ENCODE data around the gene CNTN4. TPM values are rescaled to one million over a fixed set of nuclear protein-coding genes. Genes with fewer than 3 reads are reported as not detected.

Gene CNTN4
- total RNA-seq, 1 experiment from 2014 or later: 51.3 TPM

DNA sequence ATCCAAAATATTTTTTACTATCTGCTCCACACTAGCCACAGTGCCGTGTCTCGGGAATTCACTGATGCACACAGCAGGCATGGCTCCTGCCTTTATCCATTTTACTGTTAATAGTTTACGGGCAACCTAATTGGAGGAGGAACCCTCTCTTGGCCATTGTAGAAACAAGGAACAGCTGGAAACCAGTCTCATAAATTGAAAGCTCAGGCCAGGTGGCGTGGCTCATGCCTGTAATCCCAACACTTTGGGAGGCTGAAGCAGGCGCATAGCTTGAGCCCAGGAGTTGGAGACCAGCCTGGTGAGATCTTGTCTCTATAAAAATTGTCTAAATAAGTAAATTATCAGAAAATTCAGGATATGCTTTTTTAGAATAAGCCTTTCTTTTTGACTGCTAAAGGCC, 972.5 kb downstream of the CNTN4 start:
- Histone ChIP-seq H3K4me3 (ENCODE audit: low read depth, low read length) (no peak overlapping the region), H3K9me3 (no peaks in the 10 kb centered on the region), H3K4me1 (peaks cover 4% of the 10 kb centered on the region), H3K36me3 (ENCODE audit: control insufficient read depth, insufficient read depth, low read length) (no peaks in the 10 kb centered on the region), H3K27me3 (replicated peaks; ENCODE audit: control insufficient read depth, insufficient read depth, low read length) (no peaks in the 10 kb centered on the region)
- Mint-ChIP-seq H3K27me3 (ENCODE audit: insufficient read depth, unreplicated experiment) (no peaks in the 10 kb centered on the region), H3K27ac (ENCODE audit: unreplicated experiment) (no peak overlapping the region), H3K4me3 (ENCODE audit: unreplicated experiment) (no peak overlapping the region), H3K9me3 (ENCODE audit: unreplicated experiment) (no peaks in the 10 kb centered on the region), H3K4me1 (ENCODE audit: low read depth, unreplicated experiment) (peaks cover 2% of the 10 kb centered on the region), H3K36me3 (ENCODE audit: insufficient read depth, unreplicated experiment) (no peaks in the 10 kb centered on the region)
- no peak for TF ChIP-seq CTCF (IDR thresholded peaks at IDR 0.05; ENCODE audit: insufficient read depth in 1 of 2, low read depth in 1 of 2, low read length in 1 of 2, severe bottlenecking in 1 of 2, unreplicated experiment in 1 of 2)
- no peak for DNase-seq
- intact Hi-C loops (cut with micrococcal nuclease; ENCODE audit: unreplicated experiment): no loop called here
- ChIA-PET CTCF (no interaction called here), POLR2A (no interaction called here)
- BruUV-seq (replicated peaks): no TSS peak

GRCh38 chr3:3074551-3075257, 976.0 kb downstream of the CNTN4 start:
- Mint-ChIP-seq H3K36me3 (ENCODE audit: insufficient read depth, unreplicated experiment) (no peaks in the 10 kb centered on the region), H3K4me3 (ENCODE audit: unreplicated experiment) (no peak overlapping the region), H3K9me3 (ENCODE audit: unreplicated experiment) (no peaks in the 10 kb centered on the region), H3K27ac (ENCODE audit: unreplicated experiment) (no peak overlapping the region), H3K4me1 (ENCODE audit: low read depth, unreplicated experiment) (no peaks in the 10 kb centered on the region), H3K27me3 (ENCODE audit: insufficient read depth, unreplicated experiment) (no peaks in the 10 kb centered on the region)
- H3K27me3 ChIP-seq (replicated peaks; ENCODE audit: control insufficient read depth, insufficient read depth, low read length): no peaks in the 10 kb centered on the region
- intact Hi-C loops (cut with micrococcal nuclease; ENCODE audit: unreplicated experiment): no loop called here
- POLR2A ChIA-PET: no interaction called here
- H3K4me3 ChIP-seq (ENCODE audit: low read depth, low read length): no peak overlapping the region
- no peaks in the 10 kb centered on the region for H3K4me1 ChIP-seq
- BruUV-seq (replicated peaks): no TSS peak
- H3K36me3 ChIP-seq (ENCODE audit: control insufficient read depth, insufficient read depth, low read length): no peaks in the 10 kb centered on the region
- no peak for TF ChIP-seq CTCF (IDR thresholded peaks at IDR 0.05; ENCODE audit: insufficient read depth in 1 of 2, low read depth in 1 of 2, low read length in 1 of 2, severe bottlenecking in 1 of 2, unreplicated experiment in 1 of 2)
- no peak for DNase-seq
- no peaks in the 10 kb centered on the region for H3K9me3 ChIP-seq
- CTCF ChIA-PET: no interaction called here

DNA sequence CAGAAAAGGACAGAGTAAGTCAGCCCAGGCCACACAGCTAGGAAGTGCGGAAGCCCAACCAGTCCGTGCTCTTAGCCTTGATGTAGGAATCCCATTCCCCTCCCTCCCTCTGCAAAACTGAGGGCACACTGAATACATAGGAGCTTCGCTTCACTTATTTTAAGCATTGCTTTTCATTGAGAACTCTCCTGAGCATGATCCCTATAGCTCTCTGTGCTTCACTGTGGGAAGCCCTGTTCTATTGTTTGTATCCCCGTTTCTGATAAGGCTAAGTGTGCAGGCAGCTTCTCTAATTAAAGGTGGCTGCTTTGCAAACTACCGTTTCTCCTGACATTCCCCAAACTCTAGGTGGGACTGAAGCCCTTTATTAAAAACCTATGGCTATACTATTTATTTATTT, 981.6 kb downstream of the CNTN4 start:
- TF ChIP-seq CTCF (IDR thresholded peaks at IDR 0.05; ENCODE audit: insufficient read depth in 1 of 2, low read depth in 1 of 2, low read length in 1 of 2, severe bottlenecking in 1 of 2, unreplicated experiment in 1 of 2): no peak
- Histone ChIP-seq H3K9me3 (no peaks in the 10 kb centered on the region), H3K36me3 (ENCODE audit: control insufficient read depth, insufficient read depth, low read length) (no peaks in the 10 kb centered on the region), H3K4me1 (peaks cover 10% of the 10 kb centered on the region; the same call in 1 of the 2 replicates), H3K27me3 (replicated peaks; ENCODE audit: control insufficient read depth, insufficient read depth, low read length) (no peaks in the 10 kb centered on the region), H3K4me3 (ENCODE audit: low read depth, low read length) (no peak overlapping the region)
- Mint-ChIP-seq H3K4me1 (ENCODE audit: low read depth, unreplicated experiment) (no peaks in the 10 kb centered on the region), H3K4me3 (ENCODE audit: unreplicated experiment) (no peak overlapping the region), H3K27me3 (ENCODE audit: insufficient read depth, unreplicated experiment) (no peaks in the 10 kb centered on the region), H3K36me3 (ENCODE audit: insufficient read depth, unreplicated experiment) (no peaks in the 10 kb centered on the region), H3K27ac (ENCODE audit: unreplicated experiment) (no peak overlapping the region), H3K9me3 (ENCODE audit: unreplicated experiment) (no peaks in the 10 kb centered on the region)
- BruUV-seq (replicated peaks): no TSS peak
- DNase-seq: no peak
- intact Hi-C loops (cut with micrococcal nuclease; ENCODE audit: unreplicated experiment): no loop called here
- ChIA-PET CTCF (no interaction called here), POLR2A (interaction anchor here (0.5 kb wide), 1 partner anchor 189 kb away, joined by 6 read pairs; no protein-coding TSS in a partner anchor)
